GM18498 (cell line): ENCODE measurements around the gene ORMDL2.

ENCODE experiments used
- ATAC-seq: cut with Tn5 transposase; IDR thresholded peaks from one replicate; pipeline ENCODE4 v1.9.1; 2021; ENCODE audit warnings: mild to moderate bottlenecking, moderate library complexity; ENCODE audit not compliant: unreplicated experiment

ORMDL2 gene, protein sequence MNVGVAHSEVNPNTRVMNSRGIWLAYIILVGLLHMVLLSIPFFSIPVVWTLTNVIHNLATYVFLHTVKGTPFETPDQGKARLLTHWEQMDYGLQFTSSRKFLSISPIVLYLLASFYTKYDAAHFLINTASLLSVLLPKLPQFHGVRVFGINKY

DNA sequence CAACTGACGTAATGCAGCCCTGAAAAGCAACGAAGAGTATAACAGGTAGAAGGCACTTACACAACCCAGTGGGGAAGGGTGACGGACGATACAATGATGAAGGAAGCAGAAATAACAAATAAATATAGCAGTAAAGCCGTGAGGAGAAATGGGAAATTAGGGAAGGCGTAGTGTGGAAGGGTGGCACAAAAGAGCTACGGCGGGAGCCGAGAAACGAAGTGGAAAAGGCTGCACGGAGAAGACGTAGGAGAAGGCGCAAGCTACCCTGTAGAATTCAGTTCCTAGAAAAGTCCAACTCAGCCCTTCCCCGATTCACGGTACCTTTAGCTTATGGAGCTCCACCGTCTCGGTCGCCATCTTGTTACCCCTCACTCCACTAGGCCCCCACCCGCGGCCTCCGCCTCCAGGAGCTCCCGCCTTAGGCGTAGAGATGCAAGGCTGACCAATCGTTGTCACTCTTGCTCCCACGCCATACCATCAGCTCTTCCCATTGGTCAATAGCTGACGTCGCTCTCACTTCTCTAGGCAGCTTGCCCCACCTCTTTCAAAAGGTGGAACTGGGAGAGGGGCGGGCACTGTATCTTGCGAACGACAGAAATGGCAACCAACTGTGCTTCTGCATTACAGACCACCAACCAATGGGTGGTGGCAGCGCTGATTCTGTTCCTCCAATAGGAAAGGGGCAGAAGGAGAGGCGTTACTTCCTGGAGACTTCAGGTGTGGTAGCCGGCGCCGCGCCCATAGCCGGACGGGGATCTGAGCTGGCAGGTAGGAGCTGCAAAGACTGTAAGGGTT is at the start of gene ORMDL2, which contains the start of gene SARNP:
Gene ORMDL2, plus strand, starts transcription at position 697 of the 795 bp plus-strand sequence. CDS start 959 bp downstream, outside the sequence.
Gene SARNP, minus strand, starts transcription at position 380 of the 795 bp plus-strand sequence. Its CDS starts 23 bp downstream, at position 357.
- peak; percentile 97 for ATAC-seq

DNA sequence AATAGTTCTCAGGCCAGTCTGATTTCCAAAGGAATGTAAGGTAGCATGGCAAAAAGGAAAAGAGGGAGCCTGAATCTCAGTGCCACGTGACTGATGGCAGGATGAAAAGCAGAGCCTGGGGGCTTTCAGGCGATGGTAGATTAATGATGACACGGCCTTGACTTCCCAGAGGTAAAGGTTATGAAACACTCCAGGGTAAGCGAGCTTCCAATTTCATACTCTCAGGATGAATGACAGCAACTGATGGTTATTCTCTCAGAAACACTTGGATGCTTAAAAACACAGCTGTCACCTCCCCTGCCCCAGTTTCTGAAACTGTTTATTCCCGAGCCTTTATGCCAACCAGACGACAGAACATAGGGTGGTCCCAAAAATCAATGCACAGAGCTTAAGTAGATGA is 46.1 kb upstream of the ORMDL2 start:
- no peak for ATAC-seq

DNA sequence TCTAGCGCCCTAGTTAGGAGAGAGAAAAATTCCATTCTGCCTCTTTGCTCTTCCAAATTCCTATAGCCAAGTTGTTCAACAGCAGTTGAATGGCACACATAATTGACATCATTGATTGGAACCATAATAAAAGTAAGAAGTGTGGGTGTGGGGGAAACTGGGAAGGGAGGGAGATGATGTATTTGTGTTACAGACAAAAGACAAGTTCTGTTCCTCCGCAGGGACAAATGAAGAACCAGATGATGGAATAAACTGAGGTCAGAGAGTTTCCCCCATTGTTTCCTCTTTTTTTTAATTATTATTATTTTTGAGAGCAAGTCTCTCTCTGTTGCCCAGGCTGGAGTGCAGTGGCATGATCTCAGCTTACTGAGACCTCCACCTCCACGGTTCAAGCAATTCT is 40.0 kb upstream of the ORMDL2 start:
- ATAC-seq: no peak

DNA sequence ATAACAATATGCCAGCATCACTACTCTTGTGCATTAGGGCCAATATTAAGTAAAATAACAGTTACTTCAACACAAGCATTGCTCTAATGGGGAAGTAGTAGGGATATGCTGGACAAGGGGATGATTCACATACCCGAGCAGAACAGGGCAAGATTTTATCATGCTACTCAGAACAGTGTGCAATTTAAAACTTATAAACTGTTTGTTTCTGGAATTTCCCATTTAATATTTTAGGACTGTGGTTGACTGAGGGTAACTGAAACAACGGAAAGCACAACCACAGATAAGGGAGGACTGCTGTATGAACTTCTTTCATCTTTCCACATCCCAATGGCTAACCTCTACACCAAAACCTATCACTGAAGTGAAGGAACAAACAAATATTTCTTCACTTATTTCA is 37.2 kb upstream of the ORMDL2 start:
- no peak for ATAC-seq

DNA sequence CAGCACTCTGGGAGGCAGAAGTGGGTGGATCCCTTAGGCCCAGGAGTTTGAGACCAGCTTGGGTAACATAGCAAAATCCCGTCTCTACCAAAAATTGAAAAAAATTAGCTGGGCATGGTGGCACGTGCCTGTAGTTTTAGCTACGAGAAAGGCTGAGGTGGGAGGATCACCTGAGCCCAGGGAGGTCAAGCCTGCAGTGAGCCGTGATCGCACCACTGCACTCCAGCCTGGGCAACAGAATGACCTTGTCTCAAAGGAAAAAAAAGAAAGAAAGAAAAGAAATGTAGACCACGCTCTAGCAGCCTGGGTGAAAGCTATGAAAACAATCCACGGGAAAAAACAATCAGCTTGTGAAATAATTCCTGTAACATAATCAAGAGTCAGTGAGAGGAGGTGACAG is 29.3 kb upstream of the ORMDL2 start:
- no peak for ATAC-seq

DNA sequence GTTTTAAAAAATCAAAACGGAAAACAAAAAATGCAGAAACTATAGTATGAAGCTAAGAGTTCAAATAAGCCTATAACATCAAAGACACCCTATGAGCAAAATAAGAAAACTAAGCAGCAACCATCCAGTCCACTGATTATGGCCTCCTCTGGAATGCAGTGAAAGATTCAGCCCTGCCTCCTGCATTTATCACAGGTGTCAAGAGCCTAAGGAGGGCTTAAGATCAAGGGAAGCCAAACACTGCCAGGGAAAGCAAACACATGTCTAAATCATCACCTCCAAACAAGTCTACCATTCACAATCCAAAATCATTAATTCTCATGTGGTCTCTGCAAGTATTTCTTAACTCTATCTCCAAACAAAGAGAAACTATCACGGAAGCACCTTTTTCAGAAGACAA is 28.7 kb upstream of the ORMDL2 start:
- ATAC-seq: no peak

DNA sequence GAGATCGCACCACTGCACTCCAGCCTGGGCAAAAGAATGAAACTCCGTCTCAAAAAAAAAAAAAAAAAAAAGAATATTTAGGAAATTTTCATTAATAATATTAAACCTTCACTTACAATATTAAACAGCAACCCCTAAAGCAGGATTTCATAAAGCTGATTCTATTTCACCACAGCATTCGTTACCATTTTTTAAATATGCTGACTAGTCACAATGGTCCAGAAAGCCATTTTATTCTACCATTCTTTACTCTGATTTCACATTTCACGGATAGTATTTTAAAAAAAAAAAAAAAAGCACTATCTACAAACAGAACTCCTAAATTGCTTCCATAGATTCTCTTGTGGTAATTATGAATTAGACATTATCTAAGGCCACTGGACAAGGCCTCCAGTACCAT is 27.9 kb upstream of the ORMDL2 start:
- no peak for ATAC-seq

DNA sequence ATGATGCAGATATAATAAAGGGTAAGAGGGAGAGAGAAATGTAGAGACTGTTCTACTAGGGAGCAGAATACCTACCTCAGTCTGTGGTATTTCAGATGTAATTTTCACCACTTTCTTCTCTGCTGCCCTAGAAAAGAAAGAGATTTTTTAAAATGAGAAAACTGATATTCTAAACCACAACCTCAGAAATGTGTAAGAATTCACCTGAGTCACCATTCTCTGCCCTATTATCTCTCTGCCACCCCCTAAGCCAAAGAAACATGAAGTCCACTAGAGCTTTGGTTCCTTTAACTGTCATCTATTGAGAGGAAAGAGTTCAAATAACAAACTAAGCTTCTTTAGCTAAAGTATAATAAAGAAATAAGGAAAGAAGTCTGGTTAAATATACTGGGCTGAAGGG is 21.9 kb upstream of the ORMDL2 start:
- ATAC-seq: no peak

DNA sequence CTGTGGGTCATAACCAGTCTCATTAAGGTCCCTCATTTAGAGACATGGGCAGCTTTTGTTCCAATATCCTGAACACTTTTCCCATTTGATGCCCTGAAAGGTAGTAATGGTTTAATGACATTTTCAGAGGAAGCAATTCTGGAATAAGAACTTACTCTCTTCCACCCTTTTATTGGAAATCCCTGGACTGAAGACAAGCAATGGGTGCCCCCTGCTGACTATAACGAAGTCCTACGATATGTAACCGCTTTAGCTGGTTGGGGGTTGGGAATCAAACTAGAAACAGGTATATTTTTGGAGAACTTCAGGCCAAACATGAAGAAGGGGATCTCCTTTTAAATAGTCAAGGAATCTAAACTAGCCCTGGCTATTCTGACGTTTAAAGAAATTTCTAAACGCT is 20.8 kb upstream of the ORMDL2 start:
- ATAC-seq: no peak

DNA sequence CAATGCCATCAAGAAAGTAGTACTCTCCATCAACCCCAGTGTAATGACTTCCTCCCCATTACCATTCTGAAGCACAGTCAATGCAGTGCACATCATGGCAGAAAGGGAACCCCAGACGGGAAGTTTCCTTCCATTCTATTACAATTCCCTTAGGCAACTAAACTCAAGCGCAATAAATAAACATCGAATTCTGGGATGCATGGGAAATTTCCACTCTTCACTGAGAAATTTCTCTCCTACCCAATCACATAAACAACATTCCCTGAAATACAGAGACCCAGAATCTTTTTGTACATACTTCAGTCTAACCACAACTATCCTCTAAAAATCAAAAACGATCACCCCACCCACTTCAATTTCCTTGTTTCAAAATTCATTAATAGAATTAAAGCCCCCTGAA is 20.3 kb upstream of the ORMDL2 start:
- ATAC-seq: no peak

DNA sequence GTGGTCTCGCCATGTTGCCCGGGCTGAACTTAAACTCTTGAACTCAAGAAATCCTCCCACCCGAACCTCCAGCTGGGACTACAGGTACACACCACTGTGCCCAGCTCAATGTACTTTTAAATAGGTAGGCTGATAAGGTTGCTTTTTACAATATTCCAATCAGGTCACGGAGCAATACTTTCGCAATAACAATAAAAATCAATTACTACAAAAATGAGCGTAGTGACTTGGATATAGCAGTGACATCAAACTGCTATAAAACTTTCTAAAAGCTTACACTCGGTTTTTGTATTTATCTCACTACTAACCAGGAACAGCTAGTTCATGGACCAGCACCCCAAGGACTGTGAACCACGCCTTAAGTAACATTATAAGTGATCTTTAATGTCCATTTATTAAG is 10.9 kb upstream of the ORMDL2 start:
- ATAC-seq: no peak

DNA sequence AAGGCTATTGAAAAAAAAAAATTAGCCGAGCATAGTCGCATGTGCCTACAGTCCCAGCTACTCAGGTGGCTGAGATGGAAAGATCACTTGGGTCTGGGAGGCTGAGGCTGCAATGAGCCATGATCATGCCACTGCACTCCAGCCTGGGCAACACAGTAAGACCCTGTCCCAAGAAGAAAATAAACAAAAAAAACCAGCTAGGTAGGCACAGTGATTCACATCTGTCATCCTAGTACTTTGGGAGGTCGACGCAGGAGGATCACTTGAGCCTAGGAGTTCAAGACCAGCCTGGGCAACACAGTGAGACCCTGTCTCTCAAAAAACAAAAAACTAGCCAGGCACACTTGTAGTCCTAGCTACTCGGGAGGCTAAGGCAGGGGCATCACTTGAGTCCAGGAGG is 8.6 kb upstream of the ORMDL2 start:
- no peak for ATAC-seq

DNA sequence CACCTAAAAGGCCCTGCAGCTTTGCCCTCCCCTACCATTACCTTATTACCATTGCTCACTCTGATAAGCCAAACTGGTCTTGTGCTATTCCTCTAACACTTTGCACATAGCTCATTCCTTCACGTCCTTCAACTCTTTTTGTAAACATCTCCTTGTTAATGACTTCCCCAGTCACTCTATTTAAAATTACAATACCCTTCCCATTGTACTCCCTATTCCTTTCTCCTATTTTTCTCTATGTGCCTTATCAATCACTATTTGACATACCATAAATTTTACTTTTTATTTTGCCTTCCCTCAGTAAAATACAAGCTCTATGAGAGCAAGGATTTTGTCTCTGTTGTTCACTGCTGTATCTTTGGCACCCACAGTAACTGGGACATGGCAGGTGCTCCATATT is 5.8 kb upstream of the ORMDL2 start:
- no peak for ATAC-seq

DNA sequence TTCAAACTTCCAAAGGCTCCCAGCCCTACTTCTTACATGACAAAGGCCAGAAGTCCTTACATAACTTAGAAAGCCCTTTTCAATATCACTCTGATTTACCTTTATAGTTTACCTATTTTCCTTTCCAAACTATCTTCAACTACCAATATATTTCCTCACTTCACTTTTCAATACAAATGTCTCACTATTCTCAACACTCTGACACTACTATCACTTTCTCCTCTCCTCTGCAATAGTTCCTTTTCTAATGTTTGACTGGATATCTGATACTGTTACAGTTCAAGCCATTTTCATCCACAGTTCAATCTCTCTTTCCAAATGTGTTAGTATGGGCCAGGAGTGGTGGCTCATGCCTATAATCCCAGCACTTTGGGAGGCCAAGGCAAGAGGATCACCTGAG is 3.6 kb upstream of the ORMDL2 start:
- no peak for ATAC-seq

DNA sequence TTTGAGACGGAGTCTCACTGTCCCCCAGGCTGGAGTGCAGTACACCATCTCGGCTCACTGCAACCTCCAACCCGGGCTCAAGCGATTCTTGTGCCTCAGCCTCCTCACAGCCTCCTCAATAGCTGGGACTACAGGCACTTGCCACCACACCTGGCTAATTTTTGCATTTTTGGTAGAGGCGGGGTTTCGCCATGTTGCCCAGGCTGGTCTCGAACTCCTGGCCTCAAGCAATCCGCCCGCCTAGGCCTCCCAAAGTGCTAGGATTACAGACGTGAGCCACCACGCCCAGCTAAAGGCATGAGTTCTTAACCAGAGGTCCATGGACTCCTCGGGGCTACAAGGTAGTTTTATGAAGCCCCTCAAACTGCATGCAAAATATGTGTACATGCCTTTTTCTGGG is 2.4 kb upstream of the ORMDL2 start:
- ATAC-seq: no peak

DNA sequence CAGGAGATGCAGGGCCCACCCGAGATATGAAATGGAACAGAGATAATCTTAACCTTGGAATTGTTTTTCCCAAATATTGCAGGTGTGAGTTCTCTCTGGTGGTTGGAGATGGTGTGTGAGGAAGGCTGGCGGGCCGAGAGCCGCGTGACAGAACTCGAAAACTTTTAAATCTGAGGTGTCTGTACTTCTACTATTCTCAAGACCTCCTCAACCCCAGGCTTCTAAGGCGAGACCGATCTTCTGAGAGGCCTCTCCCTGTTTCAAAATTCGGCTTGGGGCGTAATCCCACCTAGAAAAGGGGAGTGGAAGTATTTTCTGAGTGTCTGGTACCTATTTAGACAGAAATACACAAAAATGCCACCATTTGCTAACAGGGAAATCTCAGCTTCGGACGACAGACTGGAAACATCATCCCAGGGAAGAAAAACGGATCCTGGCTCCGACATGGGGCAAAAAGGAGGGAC is 928 bp upstream of the ORMDL2 start:
- no peak for ATAC-seq

DNA sequence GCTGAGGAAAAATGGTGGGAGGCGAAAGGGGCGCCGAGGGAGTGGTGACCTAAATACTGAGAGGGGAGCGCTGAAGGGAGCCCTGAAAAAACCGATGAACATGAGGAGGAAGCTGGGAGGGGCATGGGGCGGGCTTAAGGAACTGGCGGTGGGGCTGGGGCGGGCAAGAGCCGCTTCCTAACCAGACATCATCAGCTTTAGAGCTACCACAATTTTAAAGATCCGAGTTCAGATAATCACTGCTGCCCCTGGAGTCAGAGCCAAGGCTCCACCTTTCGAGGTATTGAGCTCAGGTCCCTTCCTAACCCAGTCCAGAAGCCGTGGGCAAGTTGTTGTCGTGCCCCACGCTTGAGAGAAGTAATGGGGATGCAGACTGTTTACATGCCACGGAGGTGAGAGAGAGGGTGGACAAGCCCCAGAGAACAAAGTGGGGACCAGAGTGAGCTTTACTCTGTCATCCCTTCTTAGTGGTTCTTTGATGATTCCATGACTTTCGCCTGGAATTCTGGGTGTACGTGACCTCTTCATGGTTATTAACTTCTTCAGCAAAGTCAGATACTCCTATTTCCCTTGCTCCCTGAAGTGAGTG is 393 bp downstream of the ORMDL2 start:
- peak; percentile 36 for ATAC-seq

DNA sequence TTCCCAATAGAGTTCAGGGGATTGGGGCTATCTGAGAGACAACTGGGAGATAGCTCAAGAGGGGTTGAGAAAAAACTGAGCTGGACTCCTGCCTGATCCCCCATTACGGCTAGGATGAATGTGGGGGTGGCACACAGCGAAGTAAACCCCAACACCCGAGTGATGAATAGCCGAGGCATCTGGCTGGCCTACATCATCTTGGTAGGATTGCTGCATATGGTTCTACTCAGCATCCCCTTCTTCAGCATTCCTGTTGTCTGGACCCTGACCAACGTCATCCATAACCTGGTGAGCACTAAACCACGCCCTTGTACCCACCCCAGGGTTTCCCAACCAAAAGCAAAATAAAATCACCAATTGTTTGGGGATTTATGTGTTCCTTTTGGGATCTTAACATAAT is 1.0 kb downstream of the ORMDL2 start:
- no peak for ATAC-seq

DNA sequence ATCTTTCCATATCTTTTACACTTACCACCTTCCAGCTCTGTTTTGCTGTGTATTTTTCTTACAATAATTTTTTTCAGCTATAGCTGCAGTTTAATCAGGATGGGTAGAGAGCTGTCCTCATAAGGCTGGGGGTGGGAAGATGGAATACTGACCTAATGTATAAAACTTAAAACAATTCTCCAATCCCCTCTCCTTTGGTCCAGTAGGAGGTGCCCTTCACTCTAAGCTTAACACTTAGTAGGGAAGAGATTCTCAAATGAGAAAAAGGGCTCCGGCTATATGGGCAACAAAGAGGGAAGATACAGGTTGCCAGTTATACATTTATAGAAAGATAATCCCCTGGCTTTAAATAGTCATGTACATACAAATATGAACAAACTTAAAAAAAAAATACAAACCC is 2.8 kb downstream of the ORMDL2 start:
- ATAC-seq: no peak

DNA sequence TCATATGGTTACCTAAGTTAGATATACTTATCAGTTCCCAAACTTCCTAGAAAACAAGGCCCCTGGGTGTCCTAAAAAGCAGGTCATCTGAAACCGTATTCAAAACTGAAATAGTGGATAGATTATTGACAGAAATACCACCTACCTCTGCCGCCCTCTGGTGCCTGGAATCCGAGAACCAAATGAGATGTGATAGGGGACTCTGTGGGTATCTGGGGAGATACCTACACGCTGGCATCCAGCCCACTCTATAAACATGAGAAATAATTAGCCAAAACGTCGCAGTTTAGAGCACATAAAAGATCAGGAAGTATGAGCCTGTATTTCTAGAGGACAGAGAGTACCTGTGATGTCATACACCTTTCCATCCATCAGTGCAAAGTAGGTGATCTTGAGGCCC is 4.4 kb downstream of the ORMDL2 start:
- no peak for ATAC-seq

DNA sequence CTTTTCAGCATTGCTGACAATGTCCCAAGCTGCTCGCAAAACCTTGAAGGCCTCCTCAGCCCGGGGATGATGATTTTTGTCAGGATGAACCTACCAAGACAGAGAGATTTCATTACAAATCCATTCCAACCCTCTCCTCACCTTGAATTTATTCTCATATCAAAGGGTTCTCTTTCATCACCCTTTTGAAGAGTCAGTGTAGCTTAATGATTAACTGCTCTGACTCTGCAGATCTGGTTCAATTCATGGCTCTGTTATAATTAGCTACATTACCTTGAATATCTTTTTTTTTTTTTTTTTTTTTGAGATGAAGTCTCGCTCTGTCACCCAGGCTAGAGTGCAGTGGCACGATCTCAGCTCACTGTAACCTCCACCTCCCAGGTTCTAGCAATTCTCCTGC is 5.6 kb downstream of the ORMDL2 start:
- no peak for ATAC-seq

DNA sequence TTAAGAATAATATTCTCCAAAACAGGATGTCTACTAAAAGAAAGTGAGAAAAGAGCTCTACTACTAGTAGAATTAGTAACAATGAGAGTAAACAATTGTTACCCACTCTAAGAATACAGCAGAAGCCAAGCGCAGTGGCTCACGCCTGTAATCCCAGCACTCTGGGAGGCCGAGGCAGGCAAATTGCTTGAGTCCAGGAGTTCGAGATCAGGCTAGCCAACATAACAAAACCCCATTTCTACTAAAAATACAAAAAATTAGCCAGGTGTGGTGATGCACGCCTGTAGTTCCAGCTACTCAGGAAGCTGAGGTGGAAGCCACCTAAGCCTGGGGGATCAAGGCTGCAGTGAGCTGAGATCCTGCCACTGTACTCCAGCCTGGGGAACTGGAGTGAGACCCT is 6.9 kb downstream of the ORMDL2 start:
- no peak for ATAC-seq
